OCI-LY1 (cell line): ENCODE measurements around the gene TCN1.

Source experiments
- EZH2 ChIP-seq: fragments of 200-600 bp; sonication (generic), shearing (Covaris generic); IDR thresholded peaks from 2 replicates; pipeline ENCODE4 v1.8.0; 2017; ENCODE audit warnings: borderline replicate concordance, mixed run types, mild to moderate bottlenecking, antibody characterized with exemption, low read length, moderate library complexity, mixed read lengths
- TF ChIP-seq, protein P1 (sequence below): fragments of 200-600 bp; sonication (generic), shearing (Covaris generic); IDR thresholded peaks from 2 replicates; pipeline ENCODE4 v1.5.1; 2017; ENCODE audit warnings: mild to moderate bottlenecking, antibody characterized with exemption, low read length, moderate library complexity, mixed read lengths

GRCh38 chr11:59841514-59841913 is 24.8 kb downstream of the TCN1 start:
- TF ChIP-seq, protein P1, sequence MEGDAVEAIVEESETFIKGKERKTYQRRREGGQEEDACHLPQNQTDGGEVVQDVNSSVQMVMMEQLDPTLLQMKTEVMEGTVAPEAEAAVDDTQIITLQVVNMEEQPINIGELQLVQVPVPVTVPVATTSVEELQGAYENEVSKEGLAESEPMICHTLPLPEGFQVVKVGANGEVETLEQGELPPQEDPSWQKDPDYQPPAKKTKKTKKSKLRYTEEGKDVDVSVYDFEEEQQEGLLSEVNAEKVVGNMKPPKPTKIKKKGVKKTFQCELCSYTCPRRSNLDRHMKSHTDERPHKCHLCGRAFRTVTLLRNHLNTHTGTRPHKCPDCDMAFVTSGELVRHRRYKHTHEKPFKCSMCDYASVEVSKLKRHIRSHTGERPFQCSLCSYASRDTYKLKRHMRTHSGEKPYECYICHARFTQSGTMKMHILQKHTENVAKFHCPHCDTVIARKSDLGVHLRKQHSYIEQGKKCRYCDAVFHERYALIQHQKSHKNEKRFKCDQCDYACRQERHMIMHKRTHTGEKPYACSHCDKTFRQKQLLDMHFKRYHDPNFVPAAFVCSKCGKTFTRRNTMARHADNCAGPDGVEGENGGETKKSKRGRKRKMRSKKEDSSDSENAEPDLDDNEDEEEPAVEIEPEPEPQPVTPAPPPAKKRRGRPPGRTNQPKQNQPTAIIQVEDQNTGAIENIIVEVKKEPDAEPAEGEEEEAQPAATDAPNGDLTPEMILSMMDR, result no peak
- no peak for TF ChIP-seq EZH2
